Measurements from ENCODE around the gene CFAP61. TPM values are rescaled to one million over a fixed set of nuclear protein-coding genes. Genes with fewer than 3 reads are reported as not detected.

The CFAP61 gene
- total RNA-seq, 1 experiment from 2014 or later: not detected

GRCh38 chr20:20070871-20071726, 18.8 kb downstream of the CFAP61 start:
- H4K20me1 ChIP-seq (ENCODE audit: low read length): no peaks in the 10 kb centered on the region
- intact Hi-C loops (cut with micrococcal nuclease): no loop called here
- BruUV-seq (replicated peaks): no TSS peak
- POLR2A ChIA-PET (ENCODE audit: unreplicated experiment): no interaction called here
- no peaks in the 10 kb centered on the region for H3K4me1 ChIP-seq (ENCODE audit: insufficient read depth, low read length)
- H3K9ac ChIP-seq (ENCODE audit: low read length): no peak overlapping the region
- CTCF ChIA-PET: no interaction called here
- no peaks in the 10 kb centered on the region for H3F3A ChIP-seq (ENCODE audit: low read length, unreplicated experiment)
- no peak overlapping the region for H2AFZ ChIP-seq (ENCODE audit: low read length)
- no peak for TF ChIP-seq EZH2phosphoT487 (IDR thresholded peaks at IDR 0.05; ENCODE audit: borderline replicate concordance, low read length)
- TF ChIP-seq, protein P1, sequence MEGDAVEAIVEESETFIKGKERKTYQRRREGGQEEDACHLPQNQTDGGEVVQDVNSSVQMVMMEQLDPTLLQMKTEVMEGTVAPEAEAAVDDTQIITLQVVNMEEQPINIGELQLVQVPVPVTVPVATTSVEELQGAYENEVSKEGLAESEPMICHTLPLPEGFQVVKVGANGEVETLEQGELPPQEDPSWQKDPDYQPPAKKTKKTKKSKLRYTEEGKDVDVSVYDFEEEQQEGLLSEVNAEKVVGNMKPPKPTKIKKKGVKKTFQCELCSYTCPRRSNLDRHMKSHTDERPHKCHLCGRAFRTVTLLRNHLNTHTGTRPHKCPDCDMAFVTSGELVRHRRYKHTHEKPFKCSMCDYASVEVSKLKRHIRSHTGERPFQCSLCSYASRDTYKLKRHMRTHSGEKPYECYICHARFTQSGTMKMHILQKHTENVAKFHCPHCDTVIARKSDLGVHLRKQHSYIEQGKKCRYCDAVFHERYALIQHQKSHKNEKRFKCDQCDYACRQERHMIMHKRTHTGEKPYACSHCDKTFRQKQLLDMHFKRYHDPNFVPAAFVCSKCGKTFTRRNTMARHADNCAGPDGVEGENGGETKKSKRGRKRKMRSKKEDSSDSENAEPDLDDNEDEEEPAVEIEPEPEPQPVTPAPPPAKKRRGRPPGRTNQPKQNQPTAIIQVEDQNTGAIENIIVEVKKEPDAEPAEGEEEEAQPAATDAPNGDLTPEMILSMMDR (conservative IDR thresholded peaks at IDR 0.05; ENCODE audit: low read depth, low read length): no peak
- no peak for TF ChIP-seq EZH2 (IDR thresholded peaks at IDR 0.05; ENCODE audit: low read length, unreplicated experiment)
- no peaks in the 10 kb centered on the region for H3K79me2 ChIP-seq (ENCODE audit: low read length)
- H3K27ac ChIP-seq (ENCODE audit: low read length): no peak overlapping the region
- ATAC-seq: no peak
- no peaks in the 10 kb centered on the region for H3K9me3 ChIP-seq (ENCODE audit: low read length)
- peaks cover 28% of the 10 kb centered on the region for H3K27me3 ChIP-seq (ENCODE audit: low read length)
- H3K4me2 ChIP-seq (ENCODE audit: low read length): no peak overlapping the region
- H3K9me2 ChIP-seq (replicated peaks; ENCODE audit: low read length): no peaks in the 10 kb centered on the region
- no peak for DNase-seq
- H3K36me3 ChIP-seq (ENCODE audit: low read depth, low read length): no peaks in the 10 kb centered on the region
- no peak overlapping the region for H3K4me3 ChIP-seq (ENCODE audit: low read length)

- Histone ChIP-seq H4K20me1 (ENCODE audit: low read length) (no peaks in the 10 kb centered on the region), H3K79me2 (ENCODE audit: low read length) (no peaks in the 10 kb centered on the region), H3K36me3 (ENCODE audit: low read depth, low read length) (no peaks in the 10 kb centered on the region), H3K27me3 (ENCODE audit: low read length) (peaks cover 47% of the 10 kb centered on the region), H3K9me3 (ENCODE audit: low read length) (no peaks in the 10 kb centered on the region), H3K4me1 (ENCODE audit: insufficient read depth, low read length) (no peaks in the 10 kb centered on the region), H3F3A (ENCODE audit: low read length, unreplicated experiment) (no peaks in the 10 kb centered on the region), H3K4me2 (ENCODE audit: low read length) (no peak overlapping the region), H3K9me2 (replicated peaks; ENCODE audit: low read length) (no peaks in the 10 kb centered on the region), H2AFZ (ENCODE audit: low read length) (no peak overlapping the region), H3K9ac (ENCODE audit: low read length) (no peak overlapping the region), H3K27ac (ENCODE audit: low read length) (no peak overlapping the region), H3K4me3 (ENCODE audit: low read length) (no peak overlapping the region)
- BruUV-seq (replicated peaks): no TSS peak
- TF ChIP-seq, protein P1 (conservative IDR thresholded peaks at IDR 0.05; ENCODE audit: low read depth, low read length): no peak
- TF ChIP-seq EZH2phosphoT487 (IDR thresholded peaks at IDR 0.05; ENCODE audit: borderline replicate concordance, low read length) (no peak), EZH2 (IDR thresholded peaks at IDR 0.05; ENCODE audit: low read length, unreplicated experiment) (no peak)
- DNase-seq (no peak), ATAC-seq (no peak)
- intact Hi-C loops (cut with micrococcal nuclease): no loop called here
- ChIA-PET CTCF (no interaction called here), POLR2A (ENCODE audit: unreplicated experiment) (no interaction called here)
Observed at GRCh38 chr20:20073801-20074371, 21.6 kb downstream of the CFAP61 start.

- H3K36me3 ChIP-seq (ENCODE audit: low read depth, low read length): no peaks in the 10 kb centered on the region
- H3F3A ChIP-seq (ENCODE audit: low read length, unreplicated experiment): no peaks in the 10 kb centered on the region
- DNase-seq (no peak), ATAC-seq (no peak)
- H2AFZ ChIP-seq (ENCODE audit: low read length): no peak overlapping the region
- no peak overlapping the region for H3K9ac ChIP-seq (ENCODE audit: low read length)
- no peaks in the 10 kb centered on the region for H4K20me1 ChIP-seq (ENCODE audit: low read length)
- H3K27me3 ChIP-seq (ENCODE audit: low read length): peaks cover 55% of the 10 kb centered on the region
- no peaks in the 10 kb centered on the region for H3K9me3 ChIP-seq (ENCODE audit: low read length)
- POLR2A ChIA-PET (ENCODE audit: unreplicated experiment): no interaction called here
- no peaks in the 10 kb centered on the region for H3K4me1 ChIP-seq (ENCODE audit: insufficient read depth, low read length)
- no peak overlapping the region for H3K4me3 ChIP-seq (ENCODE audit: low read length)
- no peak overlapping the region for H3K4me2 ChIP-seq (ENCODE audit: low read length)
- CTCF ChIA-PET: no interaction called here
- no peak overlapping the region for H3K27ac ChIP-seq (ENCODE audit: low read length)
- no peaks in the 10 kb centered on the region for H3K9me2 ChIP-seq (replicated peaks; ENCODE audit: low read length)
- no peaks in the 10 kb centered on the region for H3K79me2 ChIP-seq (ENCODE audit: low read length)
- no TSS peak for BruUV-seq (replicated peaks)
- TF ChIP-seq, protein P1 (conservative IDR thresholded peaks at IDR 0.05; ENCODE audit: low read depth, low read length): no peak
- TF ChIP-seq EZH2 (IDR thresholded peaks at IDR 0.05; ENCODE audit: low read length, unreplicated experiment) (no peak), EZH2phosphoT487 (IDR thresholded peaks at IDR 0.05; ENCODE audit: borderline replicate concordance, low read length) (no peak)
- intact Hi-C loops (cut with micrococcal nuclease): no loop called here
Observed at GRCh38 chr20:20075032-20075431, 22.7 kb downstream of the CFAP61 start.
